Gastroesophageal sphincter (tissue), 4 donors: ENCODE results near the gene TTLL6. TPM values are rescaled to one million over a fixed set of nuclear protein-coding genes. Genes with fewer than 3 reads are reported as not detected.

Source experiments
- ATAC-seq: fragments of 150-250 bp; one replicate; pipeline ENCODE4 v1.9.1; 2016; ENCODE audit warnings: mild to moderate bottlenecking, moderate library complexity
- H3K27ac ChIP-seq, 4 donors: fragments of 200-600 bp; sonication (generic) in 3 of 4; 1 replicate in 3 of 4; 2 replicates in 1 of 4; pipeline ENCODE4 v1.5.1; 2016 to 2019
- H3K27me3 ChIP-seq: fragments of 200-600 bp; sonication (generic); one replicate; pipeline ENCODE4 v1.5.1; 2019
- H3K36me3 ChIP-seq, 2 donors: fragments of 200-600 bp; sonication (generic); one replicate each; pipeline ENCODE4 v1.5.1; 2019; ENCODE audit warnings: control low read depth in 1 of 2
- H3K4me1 ChIP-seq, 3 donors: fragments of 200-600 bp; sonication (generic); 1 replicate in 2 of 3; 2 replicates in 1 of 3; pipeline ENCODE4 v1.5.1; 2016 to 2019; ENCODE audit warnings: control low read depth in 2 of 3
- H3K4me3 ChIP-seq, 2 donors: fragments of 200-600 bp; sonication (generic); one replicate each; pipeline ENCODE4 v1.5.1; 2019; ENCODE audit warnings: mild to moderate bottlenecking in 1 of 2, moderate library complexity in 1 of 2
- H3K9me3 ChIP-seq, 3 donors: fragments of 200-600 bp; sonication (generic); one replicate each; pipeline ENCODE4 v1.5.1; 2017 to 2019; ENCODE audit warnings: control low read depth in 2 of 3
- CTCF ChIP-seq, 4 experiments: fragments of 200-600 bp in 2 of 4; fragments of 450-650 bp in 2 of 4; sonication (generic) in 1 of 4; IDR thresholded peaks; one replicate each; pipeline ENCODE4 v1.5.1; 2017 to 2019; ENCODE audit warnings: antibody characterized with exemption in 4 of 4, mild to moderate bottlenecking in 2 of 4, moderate library complexity in 2 of 4
- EP300 ChIP-seq: sonication (generic); formaldehyde crosslinking; IDR thresholded peaks from one replicate; pipeline ENCODE4 v1.6.1; 2017; ENCODE audit warnings: antibody characterized with exemption, mild to moderate bottlenecking
- POLR2A ChIP-seq, 2 donors: fragments of 450-650 bp; IDR thresholded peaks; one replicate each; pipeline ENCODE4 v1.6.1; 2017; ENCODE audit warnings: antibody characterized with exemption in 2 of 2, mild to moderate bottlenecking in 2 of 2, moderate library complexity in 1 of 2
- POLR2AphosphoS5 ChIP-seq: sonication (generic); formaldehyde crosslinking; IDR thresholded peaks from one replicate; pipeline ENCODE4 v1.6.1; 2017; ENCODE audit warnings: antibody characterized with exemption
- WGBS, 2 donors: methylation state at CpG; one replicate each; pipeline ENCODE4 v1.1.5; 2018; ENCODE audit warnings: low coverage in 1 of 2; 5-methylcytosine and 5-hydroxymethylcytosine counted together
- total RNA-seq, 4 donors: library from RNA; depleted of rRNA; stranded (reverse); fragments of >200 nt; gene quantifications; one replicate each; pipeline ENCODE4 v1.1.0, GENCODE V29; 2016

The TTLL6 gene
- total RNA-seq, 4 donors from 2014 or later: not detected

GRCh38 chr17:48761114-48761513 lies 55.9 kb downstream of the TTLL6 start:
- Histone ChIP-seq H3K36me3 (no peaks in the 10 kb centered on the region), H3K27me3 (peaks cover 98% of the 10 kb centered on the region), H3K9me3 (no peaks in the 10 kb centered on the region), H3K4me3 (no peak overlapping the region), H3K4me1 (no peaks in the 10 kb centered on the region), H3K27ac (no peak overlapping the region)
- ATAC-seq: no peak
- TF ChIP-seq CTCF (IDR thresholded peaks at IDR 0.05) (no peak), EP300 (no peak), POLR2AphosphoS5 (no peak), POLR2A (IDR thresholded peaks at IDR 0.05) (no peak)
- 70 to 74% methylated on average over 4 to 6 of the region's 6 CpGs for WGBS, 2 donors

- no peaks in the 10 kb centered on the region for H3K9me3 ChIP-seq
- H3K36me3 ChIP-seq: no peaks in the 10 kb centered on the region
- no peak overlapping the region for H3K4me3 ChIP-seq
- H3K27me3 ChIP-seq: peaks cover 98% of the 10 kb centered on the region
- WGBS, 2 donors: 38 to 56% methylated on average over 2 to 3 of the region's 4 CpGs
- TF ChIP-seq CTCF (IDR thresholded peaks at IDR 0.05) (no peak), POLR2A (IDR thresholded peaks at IDR 0.05) (no peak), EP300 (no peak), POLR2AphosphoS5 (no peak)
- no peak overlapping the region for H3K27ac ChIP-seq
- H3K4me1 ChIP-seq: no peaks in the 10 kb centered on the region
- ATAC-seq: no peak
These were observed 56.6 kb downstream of the TTLL6 start for GRCh38 chr17:48760411-48760810.

- Histone ChIP-seq H3K36me3 (no peaks in the 10 kb centered on the region), H3K9me3 (no peaks in the 10 kb centered on the region), H3K27ac (no peak overlapping the region), H3K27me3 (peaks cover 100% of the 10 kb centered on the region), H3K4me1 (peaks cover 0 to 10% (median 7%) of the 10 kb centered on the region in 3 donors), H3K4me3 (no peak overlapping the region)
- TF ChIP-seq POLR2A (IDR thresholded peaks at IDR 0.05) (no peak), EP300 (no peak), POLR2AphosphoS5 (no peak), CTCF (IDR thresholded peaks at IDR 0.05) (no peak)
- ATAC-seq: no peak
These were observed 57.7 kb downstream of the TTLL6 start for GRCh38 chr17:48759288-48759687.

- ATAC-seq: no peak
- Histone ChIP-seq H3K9me3 (no peaks in the 10 kb centered on the region), H3K4me3 (no peak overlapping the region)
These were observed 59.5 kb downstream of the TTLL6 start for GRCh38 chr17:48757524-48757961.

More at GRCh38 chr17:48757524-48757961, 59.5 kb downstream of the TTLL6 start:
- no peaks in the 10 kb centered on the region for H3K36me3 ChIP-seq
- H3K4me1 ChIP-seq: peaks cover 0 to 27% (median 10%) of the 10 kb centered on the region in 3 donors
- H3K27me3 ChIP-seq: peaks cover 100% of the 10 kb centered on the region
- TF ChIP-seq POLR2A (IDR thresholded peaks at IDR 0.05) (no peak), EP300 (no peak), CTCF (IDR thresholded peaks at IDR 0.05) (no peak), POLR2AphosphoS5 (no peak)
- no peak overlapping the region for H3K27ac ChIP-seq
- 29 to 30% methylated on average over 1 to 2 of the region's 2 CpGs for WGBS, 2 donors
